Osteocyte (in vitro differentiated cells): ENCODE data around the gene FAM210A. TPM values are rescaled to one million over a fixed set of nuclear protein-coding genes. Genes with fewer than 3 reads are reported as not detected.
A peak's percentile ranks its signal among the peaks of the same experiment; 100 is the strongest.

Experiments
- DNase-seq: peaks from one replicate; pipeline ENCODE4 v3.0.0; 2021; ENCODE audit warnings: mixed read lengths; ENCODE audit not compliant: unreplicated experiment; ENCODE audit errors: extremely low spot score
- H3K27ac Mint-ChIP-seq: one replicate; pipeline ENCODE4 v1.8.0; 2021; ENCODE audit warnings: mild to moderate bottlenecking, mixed read lengths; ENCODE audit not compliant: unreplicated experiment
- H3K27me3 Mint-ChIP-seq: one replicate; pipeline ENCODE4 v1.8.0; 2021; ENCODE audit warnings: mixed read lengths; ENCODE audit not compliant: unreplicated experiment
- H3K36me3 Mint-ChIP-seq: one replicate; pipeline ENCODE4 v1.8.0; 2021; ENCODE audit warnings: mixed read lengths; ENCODE audit not compliant: unreplicated experiment
- H3K4me1 Mint-ChIP-seq: one replicate; pipeline ENCODE4 v1.8.0; 2021; ENCODE audit warnings: mixed read lengths; ENCODE audit not compliant: unreplicated experiment
- H3K4me3 Mint-ChIP-seq: one replicate; pipeline ENCODE4 v1.8.0; 2021; ENCODE audit warnings: mild to moderate bottlenecking, moderate library complexity, mixed read lengths; ENCODE audit not compliant: unreplicated experiment
- H3K9me3 Mint-ChIP-seq: one replicate; pipeline ENCODE4 v1.8.0; 2021; ENCODE audit warnings: mixed read lengths; ENCODE audit not compliant: unreplicated experiment
- total RNA-seq: library from RNA; stranded (reverse); gene quantifications from 2 replicates; pipeline ENCODE4 v1.2.1, GENCODE V29; 2021
- TF ChIP-seq, protein P1 (sequence below): fragments of 200-600 bp; sonication (generic); IDR thresholded peaks from 2 replicates; pipeline ENCODE4 v1.5.0; 2021; ENCODE audit warnings: antibody characterized with exemption, mild to moderate bottlenecking, moderate library complexity

Gene FAM210A
- total RNA-seq, 1 donor from 2014 or later: 13.8 TPM

DNA sequence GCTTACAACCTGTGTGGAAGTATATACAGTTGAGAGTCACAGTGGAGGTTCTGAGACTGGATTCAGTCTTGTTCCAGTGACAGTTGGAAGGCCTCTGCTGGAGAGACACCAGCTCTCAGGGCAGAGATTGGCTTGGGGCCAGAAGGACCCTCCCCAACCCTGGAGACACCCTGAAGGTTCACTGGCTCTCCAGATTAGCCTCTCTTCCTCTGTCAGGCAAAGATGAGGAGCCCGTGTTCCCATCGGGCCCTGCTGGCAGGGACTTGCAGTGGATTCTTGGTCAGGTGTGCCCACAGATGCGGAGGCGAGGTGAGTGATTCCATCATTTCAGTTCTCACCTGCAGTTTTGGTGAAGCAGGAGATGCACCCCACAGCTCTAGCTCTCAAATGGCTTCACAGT, 78.6 kb downstream of the FAM210A start:
- H3K36me3 Mint-ChIP-seq: no peaks in the 10 kb centered on the region
- no peaks in the 10 kb centered on the region for H3K4me1 Mint-ChIP-seq
- H3K4me3 Mint-ChIP-seq: no peak overlapping the region
- DNase-seq: no peak
- peaks cover 5% of the 10 kb centered on the region for H3K27me3 Mint-ChIP-seq
- TF ChIP-seq, protein P1, sequence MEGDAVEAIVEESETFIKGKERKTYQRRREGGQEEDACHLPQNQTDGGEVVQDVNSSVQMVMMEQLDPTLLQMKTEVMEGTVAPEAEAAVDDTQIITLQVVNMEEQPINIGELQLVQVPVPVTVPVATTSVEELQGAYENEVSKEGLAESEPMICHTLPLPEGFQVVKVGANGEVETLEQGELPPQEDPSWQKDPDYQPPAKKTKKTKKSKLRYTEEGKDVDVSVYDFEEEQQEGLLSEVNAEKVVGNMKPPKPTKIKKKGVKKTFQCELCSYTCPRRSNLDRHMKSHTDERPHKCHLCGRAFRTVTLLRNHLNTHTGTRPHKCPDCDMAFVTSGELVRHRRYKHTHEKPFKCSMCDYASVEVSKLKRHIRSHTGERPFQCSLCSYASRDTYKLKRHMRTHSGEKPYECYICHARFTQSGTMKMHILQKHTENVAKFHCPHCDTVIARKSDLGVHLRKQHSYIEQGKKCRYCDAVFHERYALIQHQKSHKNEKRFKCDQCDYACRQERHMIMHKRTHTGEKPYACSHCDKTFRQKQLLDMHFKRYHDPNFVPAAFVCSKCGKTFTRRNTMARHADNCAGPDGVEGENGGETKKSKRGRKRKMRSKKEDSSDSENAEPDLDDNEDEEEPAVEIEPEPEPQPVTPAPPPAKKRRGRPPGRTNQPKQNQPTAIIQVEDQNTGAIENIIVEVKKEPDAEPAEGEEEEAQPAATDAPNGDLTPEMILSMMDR: no peak
- no peaks in the 10 kb centered on the region for H3K9me3 Mint-ChIP-seq
- H3K27ac Mint-ChIP-seq: no peak overlapping the region

DNA sequence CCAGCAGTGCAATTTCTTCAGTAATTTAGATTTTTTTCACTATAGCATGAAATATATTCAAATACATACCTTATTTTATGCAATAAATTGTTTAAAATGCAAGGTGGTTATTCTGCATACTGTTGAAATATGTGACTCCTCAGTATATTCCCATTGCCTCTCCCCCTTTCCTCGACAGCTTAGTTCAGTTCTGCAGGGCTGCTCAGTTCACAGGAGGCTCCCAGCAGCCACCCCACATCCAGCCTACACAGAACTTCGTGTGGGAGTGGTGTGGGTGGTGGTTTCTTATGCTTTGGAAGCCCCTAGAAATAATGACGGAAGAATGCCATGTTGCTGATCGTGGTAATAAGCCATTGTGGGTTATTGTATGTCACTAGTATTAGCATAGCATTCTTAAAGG, 79.7 kb downstream of the FAM210A start:
- Mint-ChIP-seq H3K36me3 (no peaks in the 10 kb centered on the region), H3K4me3 (no peak overlapping the region), H3K4me1 (no peaks in the 10 kb centered on the region), H3K9me3 (no peaks in the 10 kb centered on the region), H3K27me3 (peaks cover 5% of the 10 kb centered on the region), H3K27ac (no peak overlapping the region)
- no peak for DNase-seq
- TF ChIP-seq, protein P1: no peak

DNA sequence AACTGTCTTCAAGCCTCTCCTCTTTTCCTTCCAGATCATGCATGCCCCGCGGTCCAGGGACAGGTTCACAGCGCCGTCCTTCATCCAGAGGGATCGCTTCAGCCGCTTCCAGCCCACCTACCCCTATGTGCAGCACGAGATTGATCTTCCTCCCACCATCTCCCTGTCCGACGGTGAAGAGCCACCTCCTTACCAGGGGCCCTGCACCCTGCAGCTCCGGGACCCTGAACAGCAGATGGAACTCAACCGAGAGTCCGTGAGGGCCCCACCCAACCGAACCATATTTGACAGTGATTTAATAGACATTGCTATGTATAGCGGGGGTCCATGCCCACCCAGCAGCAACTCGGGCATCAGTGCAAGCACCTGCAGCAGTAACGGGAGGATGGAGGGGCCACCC, 81.3 kb downstream of the FAM210A start:
- Mint-ChIP-seq H3K4me1 (no peaks in the 10 kb centered on the region), H3K27ac (no peak overlapping the region), H3K36me3 (no peaks in the 10 kb centered on the region), H3K27me3 (peaks cover 3% of the 10 kb centered on the region), H3K9me3 (peaks cover 7% of the 10 kb centered on the region), H3K4me3 (no peak overlapping the region)
- TF ChIP-seq, protein P1: no peak
- DNase-seq: no peak

DNA sequence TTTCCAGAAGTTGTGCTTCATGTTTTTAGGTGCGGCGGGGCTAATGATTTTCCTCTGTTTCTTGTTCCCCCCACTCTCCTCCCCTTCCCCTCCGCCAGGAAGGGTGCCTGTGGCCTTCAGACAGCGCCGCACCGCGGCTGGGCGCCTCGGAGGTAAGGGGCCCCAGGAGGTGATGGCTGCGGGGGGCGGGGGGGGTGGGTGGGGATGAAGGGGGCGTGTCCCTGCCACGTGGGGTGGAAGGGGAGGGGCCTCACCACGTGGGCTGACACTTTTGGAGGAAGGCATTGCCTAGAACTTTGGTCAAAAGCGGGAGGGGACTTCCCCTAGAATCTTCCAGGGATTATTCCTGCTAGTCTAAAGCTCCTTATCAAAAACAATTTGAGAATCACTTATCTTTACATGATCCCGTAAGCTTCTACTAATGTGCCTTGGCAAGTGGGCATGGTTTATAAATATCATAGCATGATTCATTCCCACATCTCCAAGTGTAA, 83.1 kb downstream of the FAM210A start:
- H3K27me3 Mint-ChIP-seq: no peaks in the 10 kb centered on the region
- TF ChIP-seq, protein P1: no peak
- no peaks in the 10 kb centered on the region for H3K36me3 Mint-ChIP-seq
- peaks cover 7% of the 10 kb centered on the region for H3K9me3 Mint-ChIP-seq
- no peak overlapping the region for H3K27ac Mint-ChIP-seq
- no peak overlapping the region for H3K4me3 Mint-ChIP-seq
- no peaks in the 10 kb centered on the region for H3K4me1 Mint-ChIP-seq
- DNase-seq: peak; percentile 62

DNA sequence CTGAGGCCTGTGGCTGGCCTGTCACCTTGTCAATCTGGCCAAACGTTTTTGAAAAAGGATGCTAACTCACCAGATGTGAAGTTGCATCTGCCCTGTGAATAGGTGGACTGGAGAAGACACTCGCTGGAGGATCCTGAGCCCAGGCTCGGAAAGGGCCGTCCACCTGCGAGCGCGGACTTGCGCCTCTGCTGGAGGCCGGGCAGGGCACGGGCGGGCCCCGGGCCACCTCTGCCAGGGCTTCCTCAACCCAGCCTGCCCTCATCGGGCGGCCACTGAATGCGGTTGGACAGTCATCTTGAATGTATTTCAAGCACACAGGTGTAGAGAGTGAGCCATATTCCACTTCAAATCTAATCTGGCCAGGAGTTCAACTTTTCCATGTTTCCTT, 83.9 kb downstream of the FAM210A start:
- Mint-ChIP-seq H3K27ac (no peak overlapping the region), H3K4me1 (no peaks in the 10 kb centered on the region), H3K27me3 (no peaks in the 10 kb centered on the region), H3K36me3 (no peaks in the 10 kb centered on the region), H3K9me3 (peaks cover 7% of the 10 kb centered on the region), H3K4me3 (no peak overlapping the region)
- peak; percentile 76 for DNase-seq
- TF ChIP-seq, protein P1: no peak
